Mucosa of stomach (tissue), 1 donor: Measurements from ENCODE around the gene TMEM233.

ENCODE experiments used
- H3K27me3 ChIP-seq: one replicate; pipeline ENCODE4 v1.7.0; 2013; ENCODE audit warnings: mild to moderate bottlenecking, low read length; ENCODE audit not compliant: control insufficient read depth, insufficient read depth
- H3K36me3 ChIP-seq: one replicate; pipeline ENCODE4 v1.7.0; 2013; ENCODE audit warnings: low read length; ENCODE audit not compliant: control insufficient read depth, insufficient read depth
- H3K4me1 ChIP-seq: one replicate; pipeline ENCODE4 v1.7.0; 2013; ENCODE audit warnings: mild to moderate bottlenecking, low read length; ENCODE audit not compliant: control insufficient read depth, insufficient read depth
- H3K4me3 ChIP-seq: one replicate; pipeline ENCODE4 v1.7.0; 2013; ENCODE audit warnings: low read length
- H3K9ac ChIP-seq: one replicate; pipeline ENCODE4 v1.7.0; 2013; ENCODE audit warnings: mild to moderate bottlenecking, low read length, moderate library complexity
- H3K9me3 ChIP-seq: one replicate; pipeline ENCODE4 v1.7.0; 2013; ENCODE audit warnings: mild to moderate bottlenecking, low read length, moderate library complexity; ENCODE audit not compliant: control insufficient read depth
- donor health status: Pancreatic carcinoma.

Gene TMEM233

DNA sequence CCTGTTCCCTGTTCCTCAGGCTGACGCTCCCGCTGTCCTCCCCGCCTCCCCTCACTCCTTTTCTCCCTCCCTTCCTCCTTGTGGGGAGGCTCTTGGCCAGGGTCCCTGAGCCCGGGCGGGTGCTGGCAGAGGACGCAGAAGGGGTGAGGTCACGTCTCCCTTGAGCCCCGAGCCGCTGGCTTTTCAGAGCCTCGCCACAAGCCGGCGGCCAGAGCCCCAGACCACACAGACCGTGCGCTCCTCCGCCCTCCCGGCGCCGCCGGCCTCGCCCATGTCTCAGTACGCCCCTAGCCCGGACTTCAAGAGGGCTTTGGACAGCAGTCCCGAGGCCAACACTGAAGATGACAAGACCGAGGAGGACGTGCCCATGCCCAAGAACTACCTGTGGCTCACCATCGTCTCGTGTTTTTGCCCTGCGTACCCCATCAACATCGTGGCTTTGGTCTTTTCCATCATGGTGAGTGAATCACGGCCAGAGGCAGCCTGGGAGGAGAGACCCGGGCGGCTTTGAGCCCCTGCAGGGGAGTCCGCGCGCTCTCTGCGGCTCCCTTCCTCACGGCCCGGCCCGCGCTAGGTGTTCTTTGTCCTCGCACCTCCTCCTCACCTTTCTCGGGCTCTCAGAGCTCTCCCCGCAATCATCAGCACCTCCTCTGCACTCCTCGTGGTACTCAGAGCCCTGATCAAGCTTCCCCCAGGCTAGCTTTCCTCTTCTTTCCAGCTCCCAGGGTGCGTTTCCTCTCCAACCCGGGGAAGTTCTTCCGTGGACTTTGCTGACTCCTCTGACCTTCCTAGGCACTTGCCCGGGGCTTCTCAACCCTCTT, at the start of gene TMEM233:
TSS of gene TMEM233 (plus strand) at position 197 of the 821 bp plus-strand sequence. CDS start at position 272, 75 bp downstream.
- H3K9me3 ChIP-seq: no peaks in the 10 kb centered on the region
- H3K4me1 ChIP-seq: no peaks in the 10 kb centered on the region
- no peak within 1 kb of the TSS for H3K9ac ChIP-seq
- H3K4me3 ChIP-seq: no peak within 1 kb of the TSS
- H3K27me3 ChIP-seq: peaks cover 44% of the 10 kb centered on the region
- no peaks in the 10 kb centered on the region for H3K36me3 ChIP-seq

DNA sequence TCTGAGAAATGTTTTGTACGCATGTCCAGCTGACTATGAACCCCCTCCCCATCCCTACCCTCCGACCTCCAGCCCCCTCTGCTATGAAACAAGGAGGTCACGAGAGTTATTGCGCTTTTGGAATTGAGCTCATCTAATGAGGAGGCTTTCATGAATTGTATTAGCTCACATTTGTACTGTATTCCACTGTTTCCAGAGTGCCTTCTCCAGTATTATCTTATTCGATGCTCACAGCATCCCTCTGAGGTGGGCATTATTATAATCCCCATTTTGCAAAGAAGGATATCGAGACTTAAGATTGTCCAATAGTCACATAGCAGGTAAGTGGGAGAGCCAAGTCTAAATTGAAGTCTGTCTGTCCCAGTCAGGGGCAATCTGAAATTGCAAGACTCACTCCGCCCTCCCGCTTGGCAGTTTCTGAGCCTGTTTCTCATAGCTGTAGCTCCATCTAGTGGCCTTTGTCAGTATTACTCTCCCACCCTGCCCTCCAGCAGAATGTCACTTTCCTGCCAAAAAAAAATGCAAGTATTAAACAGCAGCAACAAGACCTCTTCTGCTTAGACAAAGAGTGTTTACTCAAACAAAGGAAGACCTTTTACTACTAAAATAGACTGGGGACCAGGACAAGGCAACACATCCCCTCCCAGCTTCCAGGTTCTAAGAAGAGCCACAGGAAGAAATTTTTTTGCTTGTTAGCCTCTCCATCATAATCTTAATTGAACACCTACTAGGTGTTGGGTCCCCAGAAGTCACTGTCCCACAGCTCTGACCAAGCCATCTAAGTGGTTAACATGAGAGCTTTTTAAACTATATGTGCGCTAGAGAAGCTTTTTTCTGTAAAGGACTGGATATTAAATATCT, 48.6 kb upstream of the TMEM233 start:
- no peaks in the 10 kb centered on the region for H3K4me1 ChIP-seq
- no peak overlapping the region for H3K9ac ChIP-seq

DNA sequence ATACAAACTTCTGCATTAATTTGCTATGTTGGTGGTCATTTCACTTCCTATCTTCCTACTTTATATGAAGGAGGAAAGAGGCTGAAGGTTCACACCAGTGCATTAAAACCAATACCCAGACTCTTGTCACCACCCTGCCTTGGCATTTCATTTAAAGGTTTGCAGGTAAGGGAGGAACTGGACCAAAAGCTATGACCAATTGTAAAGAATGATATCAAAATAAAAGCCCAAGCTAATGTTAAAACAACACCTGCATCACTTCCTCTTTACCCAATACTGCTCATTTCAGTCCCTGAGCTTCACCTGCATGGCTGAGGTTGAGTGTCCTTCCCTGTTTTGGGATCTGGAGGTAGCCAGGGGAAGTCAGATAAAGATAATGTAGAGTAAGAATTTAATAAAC, 47.2 kb upstream of the TMEM233 start:
- Histone ChIP-seq H3K36me3 (no peaks in the 10 kb centered on the region), H3K4me3 (no peak overlapping the region), H3K4me1 (no peaks in the 10 kb centered on the region)

More for the DNA sequence above, 48.6 kb upstream of the TMEM233 start:
- no peak overlapping the region for H3K4me3 ChIP-seq
- no peaks in the 10 kb centered on the region for H3K9me3 ChIP-seq
- H3K36me3 ChIP-seq: no peaks in the 10 kb centered on the region
- H3K27me3 ChIP-seq: no peaks in the 10 kb centered on the region

DNA sequence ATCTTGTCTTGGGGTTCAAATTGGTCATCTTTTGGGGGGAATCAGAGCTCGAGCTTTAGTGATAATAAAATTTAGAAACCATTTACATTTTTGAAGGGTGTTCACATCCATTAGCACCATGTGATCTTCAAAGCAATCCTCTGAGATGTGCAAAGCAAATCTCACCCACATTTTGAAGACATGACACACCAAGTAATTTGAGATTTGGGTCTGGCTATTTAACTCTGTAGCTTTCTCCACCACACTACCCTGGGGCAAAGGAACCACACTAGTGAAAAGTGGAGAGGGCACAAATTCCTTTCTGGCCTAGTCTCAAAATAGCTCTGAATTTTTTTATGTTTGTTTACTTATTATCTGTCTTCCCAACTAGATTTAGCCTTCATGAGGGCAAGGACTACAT, 46.6 kb upstream of the TMEM233 start:
- no peaks in the 10 kb centered on the region for H3K9me3 ChIP-seq
- no peaks in the 10 kb centered on the region for H3K4me1 ChIP-seq
- H3K36me3 ChIP-seq: no peaks in the 10 kb centered on the region
- no peak overlapping the region for H3K9ac ChIP-seq
- no peaks in the 10 kb centered on the region for H3K27me3 ChIP-seq
- H3K4me3 ChIP-seq: no peak overlapping the region

More for the DNA sequence above, 47.2 kb upstream of the TMEM233 start:
- Histone ChIP-seq H3K27me3 (no peaks in the 10 kb centered on the region), H3K9ac (no peak overlapping the region), H3K9me3 (no peaks in the 10 kb centered on the region)

- Histone ChIP-seq H3K4me1 (no peaks in the 10 kb centered on the region), H3K36me3 (no peaks in the 10 kb centered on the region), H3K4me3 (no peak overlapping the region)
Observed at GRCh38 chr12:119556854-119557253, 36.7 kb upstream of the TMEM233 start.

GRCh38 chr12:119565404-119565803, 28.2 kb upstream of the TMEM233 start:
- H3K4me3 ChIP-seq: no peak overlapping the region
- no peaks in the 10 kb centered on the region for H3K36me3 ChIP-seq
- H3K4me1 ChIP-seq: no peaks in the 10 kb centered on the region
- no peak overlapping the region for H3K9ac ChIP-seq
- H3K9me3 ChIP-seq: no peaks in the 10 kb centered on the region
- no peaks in the 10 kb centered on the region for H3K27me3 ChIP-seq

More at GRCh38 chr12:119556854-119557253, 36.7 kb upstream of the TMEM233 start:
- H3K9ac ChIP-seq: no peak overlapping the region
- no peaks in the 10 kb centered on the region for H3K27me3 ChIP-seq
- H3K9me3 ChIP-seq: no peaks in the 10 kb centered on the region

GRCh38 chr12:119570771-119571170, 22.8 kb upstream of the TMEM233 start:
- Histone ChIP-seq H3K4me1 (no peaks in the 10 kb centered on the region), H3K27me3 (no peaks in the 10 kb centered on the region), H3K36me3 (no peaks in the 10 kb centered on the region), H3K9me3 (no peaks in the 10 kb centered on the region), H3K9ac (no peak overlapping the region), H3K4me3 (no peak overlapping the region)

GRCh38 chr12:119573086-119573485, 20.5 kb upstream of the TMEM233 start:
- Histone ChIP-seq H3K36me3 (no peaks in the 10 kb centered on the region), H3K4me3 (no peak overlapping the region), H3K9me3 (no peaks in the 10 kb centered on the region), H3K9ac (no peak overlapping the region), H3K27me3 (no peaks in the 10 kb centered on the region), H3K4me1 (no peaks in the 10 kb centered on the region)

- no peaks in the 10 kb centered on the region for H3K36me3 ChIP-seq
- H3K4me1 ChIP-seq: no peaks in the 10 kb centered on the region
- H3K9me3 ChIP-seq: no peaks in the 10 kb centered on the region
- no peak overlapping the region for H3K4me3 ChIP-seq
- H3K9ac ChIP-seq: no peak overlapping the region
- H3K27me3 ChIP-seq: no peaks in the 10 kb centered on the region
Observed at GRCh38 chr12:119574255-119574654, 19.3 kb upstream of the TMEM233 start.

GRCh38 chr12:119576118-119576810, 17.3 kb upstream of the TMEM233 start:
- H3K4me1 ChIP-seq: no peaks in the 10 kb centered on the region
- H3K9ac ChIP-seq: no peak overlapping the region
- H3K4me3 ChIP-seq: no peak overlapping the region
- no peaks in the 10 kb centered on the region for H3K27me3 ChIP-seq
- H3K36me3 ChIP-seq: no peaks in the 10 kb centered on the region
- no peaks in the 10 kb centered on the region for H3K9me3 ChIP-seq

DNA sequence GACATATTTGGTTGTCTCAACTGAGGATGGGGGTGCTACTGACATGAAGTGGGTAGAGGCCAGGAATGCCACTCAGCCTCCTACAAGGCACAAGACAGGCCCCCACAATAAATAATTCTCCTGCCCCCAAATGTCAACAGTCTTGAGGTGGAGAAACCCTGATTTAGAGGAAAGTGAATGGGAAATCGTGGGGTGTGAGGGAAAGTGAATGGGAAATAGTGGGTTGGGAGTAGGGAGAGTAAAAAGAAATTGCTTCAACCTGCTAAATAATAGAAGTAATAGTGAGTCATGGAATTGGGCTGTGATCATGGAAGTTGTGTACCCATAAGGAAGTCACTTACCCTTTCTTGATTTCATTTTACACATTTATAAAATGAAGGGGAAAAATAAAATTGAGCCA, 16.7 kb upstream of the TMEM233 start:
- H3K27me3 ChIP-seq: no peaks in the 10 kb centered on the region
- no peaks in the 10 kb centered on the region for H3K4me1 ChIP-seq
- H3K4me3 ChIP-seq: no peak overlapping the region
- no peaks in the 10 kb centered on the region for H3K9me3 ChIP-seq
- H3K36me3 ChIP-seq: no peaks in the 10 kb centered on the region
- no peak overlapping the region for H3K9ac ChIP-seq

DNA sequence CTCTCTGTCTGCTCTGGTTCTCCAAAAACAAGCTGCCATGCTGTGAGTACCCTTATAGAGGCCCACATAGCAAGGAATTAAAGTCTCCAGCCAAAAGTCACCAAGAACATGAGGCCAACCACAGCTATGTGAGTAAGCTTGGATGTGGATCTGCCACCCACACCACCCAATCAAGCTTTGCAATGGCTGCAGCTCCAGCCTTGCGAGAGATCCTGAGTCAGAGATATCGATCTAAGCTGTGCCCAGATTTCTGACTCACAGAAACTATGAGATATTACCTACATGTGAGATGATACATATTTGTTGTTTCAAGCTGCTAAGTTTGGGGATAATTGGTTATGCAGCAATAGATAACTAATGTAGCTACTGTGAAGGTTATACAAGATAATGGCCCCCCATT, 15.5 kb upstream of the TMEM233 start:
- Histone ChIP-seq H3K36me3 (no peaks in the 10 kb centered on the region), H3K27me3 (no peaks in the 10 kb centered on the region), H3K9me3 (no peaks in the 10 kb centered on the region), H3K4me1 (no peaks in the 10 kb centered on the region), H3K4me3 (no peak overlapping the region), H3K9ac (no peak overlapping the region)
